HG03025 (cell line): ENCODE results near the gene GARIN5A.

Source experiments
- ATAC-seq: cut with Tn5 transposase; IDR thresholded peaks from one replicate; pipeline ENCODE4 v1.9.1; 2021; ENCODE audit warnings: mild to moderate bottlenecking, moderate library complexity; ENCODE audit not compliant: unreplicated experiment, low FRiP score

The GARIN5A gene

DNA sequence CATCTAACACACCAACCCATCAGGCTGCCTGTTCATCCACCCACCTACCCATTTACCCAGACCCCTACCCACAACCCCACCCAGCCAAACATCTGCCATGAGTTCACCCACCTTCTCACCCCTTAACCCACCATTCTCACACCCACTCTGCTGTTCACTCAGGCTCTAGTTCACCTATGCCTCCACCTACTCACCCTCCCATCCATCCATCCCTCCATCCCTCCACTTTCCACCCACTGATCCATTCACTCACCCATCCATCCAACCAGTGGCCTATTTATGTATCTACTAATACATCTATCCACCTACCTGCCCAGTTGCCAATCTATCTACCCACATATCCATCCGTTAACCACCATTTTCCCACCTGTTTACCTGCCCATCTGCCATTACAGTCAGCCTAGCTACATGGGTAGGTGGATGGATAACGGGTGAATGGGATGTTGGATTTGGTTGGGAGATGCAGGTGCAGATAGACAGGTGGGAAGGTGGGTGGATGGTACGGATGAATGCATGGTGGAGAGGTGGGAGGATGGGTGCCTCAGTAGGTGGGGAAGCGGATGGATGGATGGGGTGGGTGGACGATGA, 38.7 kb downstream of the GARIN5A start:
- ATAC-seq = no peak

DNA sequence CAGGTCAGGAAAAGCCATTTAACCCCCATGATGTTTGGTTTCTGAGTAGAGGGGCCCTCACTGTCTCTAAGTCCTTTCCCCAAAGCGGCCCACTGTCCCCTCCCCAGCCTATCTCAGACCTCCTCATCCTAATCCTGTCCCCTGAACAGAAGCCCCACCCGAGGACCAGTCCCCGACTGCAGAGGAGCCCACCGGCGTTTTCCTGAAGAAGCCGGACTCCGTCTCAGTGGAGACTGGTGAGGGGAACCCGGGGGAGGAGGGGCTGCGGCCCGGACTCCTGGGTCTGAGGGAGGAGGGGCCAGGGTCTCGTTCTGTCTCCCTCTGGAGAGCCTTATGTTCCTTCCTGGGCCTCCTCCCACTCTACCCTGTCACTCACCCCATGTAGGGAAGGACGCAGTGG, 41.0 kb downstream of the GARIN5A start:
- no peak for ATAC-seq

DNA sequence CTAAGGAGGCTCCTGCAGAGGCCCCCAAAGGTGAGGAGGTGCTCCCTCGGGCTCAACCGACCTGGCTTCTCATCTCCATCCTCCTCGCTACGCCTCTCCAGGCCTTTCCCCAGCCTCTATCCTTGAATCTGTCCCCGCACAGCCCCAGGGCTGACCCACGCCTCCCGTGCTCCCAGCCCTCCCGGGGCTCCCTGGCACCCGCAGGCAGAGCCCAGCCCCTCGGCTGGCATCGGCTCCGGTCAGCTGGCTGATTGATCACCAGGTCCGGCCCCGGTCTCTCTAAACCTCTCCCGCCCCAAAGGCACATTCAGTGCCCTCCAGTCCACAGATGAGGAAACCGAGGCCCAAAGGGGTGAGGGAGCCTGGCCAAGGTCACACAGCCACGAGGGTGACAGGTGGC, 41.4 kb downstream of the GARIN5A start:
- ATAC-seq = no peak

DNA sequence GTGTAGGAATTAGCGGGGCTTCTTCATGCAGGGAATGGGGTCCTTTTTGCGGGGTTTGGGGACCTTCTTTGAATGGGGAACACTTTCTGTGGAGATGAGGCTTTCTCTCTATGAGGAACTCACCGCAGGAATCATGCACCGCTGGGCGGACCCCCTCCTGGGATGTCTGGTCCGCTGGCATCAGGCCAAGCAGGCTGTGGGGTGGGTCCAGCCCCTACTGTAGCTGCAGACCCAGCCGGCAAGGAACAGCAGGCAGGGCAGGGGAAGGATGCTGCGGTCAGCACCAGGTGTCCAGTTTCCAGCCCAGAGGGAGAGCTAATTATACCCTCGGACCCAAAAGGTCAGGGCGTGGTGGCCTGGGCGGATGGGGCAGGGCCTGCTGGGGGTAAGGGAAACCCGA, 42.1 kb downstream of the GARIN5A start:
- no peak for ATAC-seq

- ATAC-seq = no peak
Measured at GRCh38 chr19:50433201-50434180, 43.2 kb downstream of the GARIN5A start.

DNA sequence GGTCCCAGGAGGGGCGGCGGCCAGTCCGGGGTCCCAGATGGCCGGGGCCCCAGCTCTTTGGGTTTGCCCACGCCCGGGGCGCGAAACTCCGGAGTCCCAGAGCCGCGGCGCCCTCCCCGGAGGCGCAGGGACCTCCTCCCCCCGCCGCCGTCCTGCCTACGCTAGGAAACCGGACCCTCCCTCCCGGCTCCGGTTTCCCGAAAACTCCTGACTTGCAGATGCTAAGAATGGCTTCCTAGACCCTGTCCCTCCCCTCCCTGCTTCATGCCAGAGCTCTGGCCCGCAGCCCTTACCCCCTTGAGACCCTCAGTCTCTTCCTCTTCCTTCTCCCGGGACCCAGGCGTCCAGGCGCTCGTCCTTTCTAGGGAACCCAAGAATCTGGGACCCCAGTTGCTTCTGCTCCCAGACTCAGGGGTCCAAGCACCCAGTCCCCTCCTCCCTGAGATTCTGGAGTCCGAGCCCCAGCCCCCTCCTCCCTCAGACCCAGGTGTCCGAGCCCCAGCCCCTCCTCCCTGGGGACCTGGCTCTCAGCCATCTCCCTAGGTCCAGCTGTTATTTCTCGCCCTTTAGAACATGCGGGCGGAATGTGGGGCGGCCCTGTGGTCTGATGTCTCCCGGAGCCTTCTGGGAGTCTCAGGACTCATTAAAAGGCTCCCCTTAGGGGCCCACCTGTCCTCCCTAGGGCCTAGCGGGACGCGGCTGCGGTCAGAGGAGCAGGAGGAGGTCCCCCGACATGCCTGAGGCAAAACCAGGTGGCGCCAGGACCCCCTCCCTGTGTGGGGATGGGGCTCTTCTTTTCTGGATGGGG, 44.2 kb downstream of the GARIN5A start, which contains the start of gene MYBPC2:
TSS of gene MYBPC2 (plus strand) at position 672 of the 808 bp plus-strand sequence. CDS start at position 734, 62 bp downstream.
- no peak for ATAC-seq

- ATAC-seq = peak; percentile 72
Measured at GRCh38 chr19:50431343-50432220, 45.1 kb downstream of the GARIN5A start.

DNA sequence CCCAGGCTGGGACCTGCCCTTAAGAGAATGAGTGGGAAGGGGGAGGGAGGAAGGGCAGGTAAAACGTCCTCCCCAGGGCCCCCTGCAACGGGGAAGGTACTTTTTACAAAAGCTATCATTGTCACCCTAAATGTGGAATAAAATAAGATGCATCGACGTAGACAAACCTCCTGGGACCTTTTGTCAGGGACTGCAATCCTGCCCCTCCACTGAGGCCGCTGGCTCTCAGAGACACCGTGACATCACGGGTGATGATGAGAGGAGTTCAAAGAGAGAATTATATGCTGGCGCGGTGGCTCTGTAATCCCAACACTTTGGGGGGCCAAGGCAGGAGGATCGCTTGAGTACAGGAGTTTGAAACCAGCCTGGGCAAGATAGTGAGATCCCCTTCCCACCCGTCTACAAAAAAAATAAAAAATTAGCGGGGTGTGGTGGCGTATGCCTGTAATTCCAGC, 45.7 kb downstream of the GARIN5A start:
- no peak for ATAC-seq

DNA sequence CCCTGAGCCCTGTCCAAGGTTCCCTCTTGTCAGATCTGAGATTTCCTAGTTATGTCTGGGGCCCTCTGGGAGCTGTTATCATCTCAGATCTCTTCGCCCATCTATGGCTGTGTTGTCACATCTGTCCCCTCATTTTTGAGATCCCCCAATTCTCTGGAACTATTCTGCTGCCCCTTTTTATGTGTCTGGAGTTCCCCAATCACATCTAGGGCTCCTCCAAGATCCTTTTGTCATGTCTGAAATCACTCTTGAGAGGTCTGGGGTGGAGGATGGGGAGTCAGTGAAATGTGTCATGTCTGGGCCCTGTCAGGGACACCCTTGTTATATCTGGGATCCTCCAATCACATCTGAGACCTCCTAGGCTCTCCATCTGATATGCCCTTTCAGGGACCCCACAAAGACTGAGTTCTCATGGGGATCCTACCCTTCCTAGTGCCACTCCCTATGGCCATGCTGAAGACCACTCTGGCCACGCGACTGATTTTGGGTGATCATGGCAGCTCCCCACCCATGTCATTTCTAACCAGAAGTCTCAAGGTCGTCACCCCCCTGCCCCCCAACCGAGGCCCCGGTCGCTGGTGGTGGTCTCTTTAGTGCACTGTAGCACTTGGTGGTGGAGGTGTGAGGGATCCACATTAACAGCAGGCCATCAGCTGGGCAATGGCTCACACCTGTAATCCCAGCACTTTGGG, 47.7 kb downstream of the GARIN5A start:
- no peak for ATAC-seq

DNA sequence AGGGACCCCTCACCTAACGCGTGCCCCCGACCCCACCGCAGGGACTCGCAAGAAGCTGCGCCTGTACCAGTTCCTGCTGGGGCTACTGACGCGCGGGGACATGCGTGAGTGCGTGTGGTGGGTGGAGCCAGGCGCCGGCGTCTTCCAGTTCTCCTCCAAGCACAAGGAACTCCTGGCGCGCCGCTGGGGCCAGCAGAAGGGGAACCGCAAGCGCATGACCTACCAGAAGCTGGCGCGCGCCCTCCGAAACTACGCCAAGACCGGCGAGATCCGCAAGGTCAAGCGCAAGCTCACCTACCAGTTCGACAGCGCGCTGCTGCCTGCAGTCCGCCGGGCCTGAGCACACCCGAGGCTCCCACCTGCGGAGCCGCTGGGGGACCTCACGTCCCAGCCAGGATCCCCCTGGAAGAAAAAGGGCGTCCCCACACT, 48.6 kb downstream of the GARIN5A start:
- ATAC-seq = no peak

GRCh38 chr19:50427318-50427925, 49.2 kb downstream of the GARIN5A start:
- ATAC-seq = no peak

DNA sequence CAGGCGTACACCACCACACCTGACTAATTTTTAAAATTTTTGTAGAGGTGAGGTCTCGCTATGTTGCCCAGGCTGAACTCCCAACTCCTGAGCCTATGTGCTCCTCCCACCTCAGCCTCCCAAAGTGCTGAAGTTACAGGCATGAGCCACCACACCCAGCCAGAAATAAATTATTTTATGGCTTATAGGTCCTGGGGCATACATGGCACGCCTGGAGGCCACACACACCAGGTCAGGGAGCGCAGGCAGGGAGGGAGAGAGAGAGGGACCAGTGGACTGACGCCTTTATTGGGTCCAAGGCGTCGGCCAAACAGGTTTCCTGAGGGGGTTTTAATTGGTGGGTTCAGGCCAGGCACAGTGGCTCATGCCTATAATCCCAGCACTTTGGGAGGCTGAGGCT, 51.1 kb downstream of the GARIN5A start:
- no peak for ATAC-seq

DNA sequence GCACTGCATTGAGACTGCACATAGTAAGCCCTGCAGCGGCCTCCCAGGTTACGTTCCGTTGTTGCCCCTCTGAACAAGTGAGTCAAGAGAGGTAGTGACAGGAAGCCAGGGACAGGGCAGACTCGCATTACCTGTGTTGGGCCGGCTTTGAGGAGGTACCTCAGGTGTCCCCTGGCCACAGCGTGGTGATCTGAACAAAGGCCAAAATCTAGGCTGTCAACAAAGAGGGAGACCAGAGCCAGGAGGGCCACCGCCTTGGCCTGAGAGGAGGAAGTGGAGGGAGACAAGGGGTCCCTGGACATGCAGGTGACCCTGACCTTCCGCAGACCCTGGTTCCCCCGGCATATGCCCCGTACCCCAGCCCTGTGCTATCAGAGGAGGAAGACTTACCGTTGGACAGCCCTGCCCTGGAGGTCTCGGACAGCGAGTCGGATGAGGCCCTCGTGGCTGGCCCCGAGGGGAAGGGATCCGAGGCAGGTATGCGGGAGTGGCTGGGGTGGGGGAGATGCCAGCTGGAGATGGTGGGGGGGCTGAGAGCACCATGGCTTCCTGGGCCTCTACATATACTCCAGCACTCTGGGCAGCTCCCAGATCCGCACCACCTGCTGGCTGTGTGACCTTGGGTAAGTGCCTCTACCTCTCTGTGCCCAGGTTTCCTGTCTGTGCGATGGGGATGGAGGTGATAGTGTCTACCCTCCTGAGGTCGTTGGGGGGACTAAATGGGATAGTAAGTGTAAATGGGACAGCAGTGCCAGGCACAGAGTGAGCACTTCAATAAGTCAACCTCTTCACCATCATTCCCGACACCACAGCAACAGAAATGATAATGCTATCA, 53.2 kb downstream of the GARIN5A start:
- ATAC-seq = no peak

DNA sequence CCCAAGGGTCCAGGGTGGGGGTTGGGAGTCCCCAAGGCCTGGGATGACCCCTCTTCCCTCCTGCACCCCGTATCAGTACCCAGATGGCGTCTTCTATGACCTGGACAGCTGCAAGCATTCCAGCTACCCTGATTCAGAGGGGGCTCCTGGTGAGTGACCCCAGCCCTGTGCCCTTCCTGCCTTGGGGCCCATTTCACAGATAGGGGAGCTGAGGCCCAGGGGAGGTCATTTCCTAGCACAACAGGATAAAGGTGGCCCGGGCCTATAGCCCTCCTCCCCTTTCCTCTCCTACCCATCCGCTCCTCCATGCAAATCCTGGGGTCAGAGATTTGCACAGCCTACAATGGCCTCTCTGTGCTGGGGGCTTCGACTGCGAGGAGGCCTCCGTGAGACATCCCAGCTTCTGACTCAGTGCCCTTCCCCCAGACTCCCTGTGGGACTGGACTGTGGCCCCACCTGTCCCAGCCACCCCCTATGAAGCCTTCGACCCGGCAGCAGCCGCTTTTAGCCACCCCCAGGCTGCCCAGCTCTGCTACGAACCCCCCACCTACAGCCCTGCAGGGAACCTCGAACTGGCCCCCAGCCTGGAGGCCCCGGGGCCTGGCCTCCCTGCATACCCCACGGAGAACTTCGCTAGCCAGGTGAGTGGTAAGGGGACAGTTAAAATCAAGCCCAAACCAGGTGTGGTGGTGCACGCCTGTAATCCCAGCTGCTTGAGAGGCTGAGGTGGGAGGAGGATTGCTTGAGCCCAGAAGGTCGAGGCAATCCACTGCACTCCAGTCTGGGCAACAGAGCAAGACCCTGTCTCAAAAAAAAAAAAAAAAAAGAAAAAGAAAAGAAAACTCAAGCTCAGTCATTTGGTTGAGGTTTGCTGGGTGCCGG, 54.0 kb downstream of the GARIN5A start:
- no peak for ATAC-seq

DNA sequence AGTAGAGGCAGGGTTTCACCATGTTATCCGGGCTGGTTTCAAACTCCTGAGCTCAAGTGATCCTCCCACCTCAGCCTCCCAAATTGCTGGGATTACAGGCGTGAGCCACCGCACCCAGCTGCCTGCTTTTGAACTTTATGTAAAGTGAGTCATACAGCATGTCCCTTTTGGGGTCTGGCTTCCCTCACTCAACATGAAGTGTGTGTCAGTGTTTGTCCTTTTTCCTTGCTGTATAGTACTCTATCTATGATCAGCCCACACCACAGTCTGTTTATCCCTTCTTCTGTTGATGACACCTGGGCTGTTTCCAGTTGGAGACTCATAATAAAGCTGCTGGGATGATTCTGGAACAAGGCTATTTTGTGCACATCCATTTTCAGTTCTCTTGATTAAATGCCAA, 55.8 kb downstream of the GARIN5A start:
- ATAC-seq = no peak

GRCh38 chr19:50420127-50420526, 56.5 kb downstream of the GARIN5A start:
- ATAC-seq = no peak

DNA sequence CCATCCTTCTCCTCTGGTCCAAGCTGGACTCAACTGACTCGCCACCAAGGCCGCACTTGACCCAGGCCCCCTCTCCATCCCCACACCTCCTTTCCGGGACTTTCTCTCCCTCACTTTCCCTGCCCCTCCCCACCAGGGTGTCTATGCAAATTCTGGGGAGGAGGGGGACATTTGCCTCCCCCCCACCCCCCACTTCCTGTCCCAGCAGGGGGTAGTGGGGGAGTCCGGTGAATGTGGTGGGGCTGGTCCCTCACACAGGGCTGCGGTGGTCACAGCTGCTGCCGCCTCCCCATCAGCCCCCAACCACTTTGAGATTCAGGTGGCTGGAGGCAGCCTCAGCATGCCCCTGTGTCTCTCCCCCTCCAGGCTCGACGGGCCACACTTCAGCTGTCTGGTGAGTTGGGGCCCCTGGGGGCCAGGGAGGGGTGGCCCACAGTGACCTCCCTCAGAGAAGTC, 57.0 kb downstream of the GARIN5A start:
- ATAC-seq = no peak
